Vagina (tissue), 2 donors: Measurements from ENCODE around the gene PTPRM.

Experiments used
- CTCF ChIP-seq, 3 experiments: fragments of 450-650 bp in 2 of 3; fragments of 200-600 bp in 1 of 3; sonication (generic) in 1 of 3; IDR thresholded peaks; one replicate each; pipeline ENCODE4 v1.5.1; 2017 to 2019; ENCODE audit warnings: antibody characterized with exemption in 3 of 3, mild to moderate bottlenecking in 2 of 3, moderate library complexity in 2 of 3
- POLR2A ChIP-seq, 2 donors: fragments of 450-650 bp; IDR thresholded peaks; one replicate each; pipeline ENCODE4 v1.6.1; 2017; ENCODE audit warnings: antibody characterized with exemption in 2 of 2, mild to moderate bottlenecking in 2 of 2, moderate library complexity in 2 of 2

- TF ChIP-seq CTCF (IDR thresholded peaks at IDR 0.05) (no peak), POLR2A (IDR thresholded peaks at IDR 0.05) (no peak)
Observed at GRCh38 chr18:7812431-7813063, 245.4 kb downstream of the PTPRM start.
